Activated CD8-positive, alpha-beta T cell treated with anti-CD3 and anti-CD28 coated beads for 36 hours (primary cell): ENCODE results near the gene GAPDHS. TPM values are rescaled to one million over a fixed set of nuclear protein-coding genes. Genes with fewer than 3 reads are reported as not detected.
A peak's percentile ranks its signal among the peaks of the same experiment; 100 is the strongest.

Experiments
- ATAC-seq: fragments of 200-7000 bp; cut with Tn5 transposase; one replicate; pipeline ENCODE4 v1.10.0; 2021; ENCODE audit warnings: mild to moderate bottlenecking, moderate library complexity
- CTCF ChIA-PET: fragments of 350-600 bp; sonication (Branson Sonifier 250); formaldehyde crosslinking; loops from one replicate; lab custom pipeline; 2021; ENCODE audit warnings: antibody characterized with exemption; lab: Charles Lee
- POLR2A ChIA-PET: fragments of 350-600 bp; sonication (Branson Sonifier 250); formaldehyde crosslinking; loops from one replicate; lab custom pipeline; 2021; ENCODE audit warnings: antibody characterized with exemption; lab: Charles Lee
- DNase-seq: peaks from one replicate; pipeline ENCODE4 v3.0.0-alpha.2; 2020
- H3K27ac Mint-ChIP-seq: one replicate; pipeline ENCODE4 v1.8.0; 2021; ENCODE audit warnings: mild to moderate bottlenecking, mixed read lengths
- H3K27me3 Mint-ChIP-seq: one replicate; pipeline ENCODE4 v1.8.0; 2021; ENCODE audit warnings: mixed read lengths
- H3K36me3 Mint-ChIP-seq: one replicate; pipeline ENCODE4 v1.8.0; 2021; ENCODE audit warnings: low read depth, mixed read lengths
- H3K4me1 Mint-ChIP-seq: one replicate; pipeline ENCODE4 v1.8.0; 2021; ENCODE audit warnings: low read depth, mixed read lengths
- H3K4me3 Mint-ChIP-seq: one replicate; pipeline ENCODE4 v1.8.0; 2021; ENCODE audit warnings: mild to moderate bottlenecking, moderate library complexity, mixed read lengths
- H3K9me3 Mint-ChIP-seq: one replicate; pipeline ENCODE4 v1.8.0; 2021; ENCODE audit warnings: mixed read lengths
- CTCF ChIP-seq: fragments of 200-600 bp; IDR thresholded peaks from one replicate; pipeline ENCODE4 v1.8.0; 2022; ENCODE audit warnings: antibody characterized with exemption, mild to moderate bottlenecking
- intact Hi-C: fragments of 100-400 bp; cut with micrococcal nuclease; formaldehyde crosslinking; loops from one replicate; pipeline ENCODE4 v1.10.0; 2022
- total RNA-seq, 2 experiments: library from RNA; stranded (reverse); gene quantifications; one replicate each; pipeline ENCODE4 v1.2.3, GENCODE V29; 2021

Gene GAPDHS
- total RNA-seq, 2 experiments from 2014 or later, result not detected

DNA sequence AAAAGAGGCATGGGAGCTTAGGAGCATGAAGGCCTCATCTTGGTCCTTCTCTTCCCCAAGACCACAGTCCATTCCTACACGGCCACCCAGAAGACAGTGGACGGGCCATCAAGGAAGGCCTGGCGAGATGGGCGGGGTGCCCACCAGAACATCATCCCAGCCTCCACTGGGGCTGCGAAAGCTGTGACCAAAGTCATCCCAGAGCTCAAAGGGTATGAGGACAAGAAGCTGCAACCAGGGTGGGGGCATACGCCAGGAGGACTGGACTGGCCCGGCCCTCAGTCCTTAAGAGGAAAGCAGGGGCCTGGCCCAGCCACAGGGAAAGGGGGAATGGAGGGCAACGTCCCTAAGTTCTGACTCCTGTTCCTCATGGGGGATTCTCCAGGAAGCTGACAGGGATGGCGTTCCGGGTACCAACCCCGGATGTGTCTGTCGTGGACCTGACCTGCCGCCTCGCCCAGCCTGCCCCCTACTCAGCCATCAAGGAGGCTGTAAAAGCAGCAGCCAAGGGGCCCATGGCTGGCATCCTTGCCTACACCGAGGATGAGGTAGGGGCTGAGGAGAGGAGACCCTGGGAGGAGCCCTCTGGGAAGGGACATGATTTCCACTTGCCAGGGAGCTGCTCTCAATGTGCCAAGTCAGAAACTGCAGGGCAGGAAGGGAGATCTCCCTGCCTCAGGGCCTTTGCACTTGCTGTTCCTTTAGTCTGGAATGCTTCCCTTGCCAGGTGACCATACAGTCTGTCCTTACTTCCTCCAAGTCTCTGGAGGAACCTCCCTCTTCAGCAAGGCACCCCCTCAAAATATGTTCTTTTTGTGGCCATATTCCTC lies 10.2 kb downstream of the GAPDHS start:
- intact Hi-C loops, result no loop called here
- TF ChIP-seq CTCF, result no peak
- CTCF ChIA-PET, result interaction anchor here (0.7 to 1.2 kb wide), 2 partner anchors 34 to 48 kb away, joined by 3 read pairs; no protein-coding TSS in a partner anchor
- H3K9me3 Mint-ChIP-seq, result no peaks in the 10 kb centered on the region
- no peak overlapping the region for H3K27ac Mint-ChIP-seq
- H3K36me3 Mint-ChIP-seq, result peaks cover 36% of the 10 kb centered on the region
- no peaks in the 10 kb centered on the region for H3K27me3 Mint-ChIP-seq
- DNase-seq (no peak), ATAC-seq (no peak)
- POLR2A ChIA-PET, result interaction anchor here (2.1 kb wide), 1 partner anchor 9 kb away, joined by 7 read pairs; no protein-coding TSS in a partner anchor
- peaks cover 35% of the 10 kb centered on the region for H3K4me1 Mint-ChIP-seq
- H3K4me3 Mint-ChIP-seq, result peak overlapping the region; percentile 91

- peaks cover 43% of the 10 kb centered on the region for H3K4me1 Mint-ChIP-seq
- no peaks in the 10 kb centered on the region for H3K27me3 Mint-ChIP-seq
- no peak for TF ChIP-seq CTCF
- peak overlapping the region; percentile 90 for H3K27ac Mint-ChIP-seq
- intact Hi-C loops, result no loop called here
- H3K36me3 Mint-ChIP-seq, result peaks cover 41% of the 10 kb centered on the region
- H3K4me3 Mint-ChIP-seq, result peak overlapping the region; percentile 91
- ATAC-seq (no peak), DNase-seq (no peak)
- no peaks in the 10 kb centered on the region for H3K9me3 Mint-ChIP-seq
- POLR2A ChIA-PET, result interaction anchor here (2.1 kb wide), 1 partner anchor 10 kb away, joined by 7 read pairs; no protein-coding TSS in a partner anchor
- CTCF ChIA-PET, result interaction anchor here (0.7 to 1.2 kb wide), 2 partner anchors 35 to 49 kb away, joined by 3 read pairs; no protein-coding TSS in a partner anchor
These were observed 11.0 kb downstream of the GAPDHS start for GRCh38 chr19:35544110-35544802.

DNA sequence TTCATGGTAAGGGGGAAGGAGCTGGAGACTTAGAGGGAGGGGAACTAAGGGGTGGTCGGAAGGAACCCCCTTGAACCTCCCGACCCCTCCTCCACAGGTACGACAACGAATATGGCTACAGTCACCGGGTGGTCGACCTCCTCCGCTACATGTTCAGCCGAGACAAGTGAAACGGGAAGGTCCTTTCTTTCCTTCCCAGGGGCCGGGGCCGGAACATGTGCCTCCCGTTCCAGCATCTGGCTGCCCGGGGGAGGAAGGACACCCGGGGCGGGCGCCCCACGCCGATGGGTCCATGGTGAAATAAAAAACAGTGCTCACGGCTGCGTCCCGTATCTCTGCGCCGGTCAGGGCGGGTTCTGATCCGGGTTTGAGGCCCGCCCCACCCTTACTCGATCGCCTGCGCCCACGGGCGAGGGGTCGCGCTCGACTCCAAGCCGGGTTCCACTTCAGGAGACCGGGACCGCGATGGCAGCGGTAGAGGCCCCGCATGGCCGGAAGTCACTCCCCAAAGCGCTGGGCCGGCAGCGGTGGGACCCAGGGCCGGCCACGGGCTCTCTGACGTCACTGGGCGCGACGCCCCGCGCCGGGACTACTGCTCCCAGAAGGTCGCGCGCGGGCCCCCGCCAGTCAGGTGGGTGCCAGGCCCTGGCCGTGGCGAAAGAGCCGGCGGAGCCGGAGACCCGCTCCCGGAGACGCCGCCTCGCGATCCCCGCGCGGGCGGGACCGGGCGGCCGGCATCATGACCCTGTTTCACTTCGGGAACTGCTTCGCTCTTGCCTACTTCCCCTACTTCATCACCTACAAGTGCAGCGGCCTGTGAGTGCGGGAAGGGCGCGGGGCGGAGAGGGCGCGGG lies 12.0 kb downstream of the GAPDHS start, which contains the start of gene TMEM147:
TMEM147 (plus strand) TSS at position 626 of the 854 bp plus-strand sequence; CDS start at position 740, 114 bp downstream.
- ChIA-PET POLR2A (interaction anchor here (2.1 kb wide), 1 partner anchor 11 kb away, joined by 7 read pairs; no protein-coding TSS in a partner anchor), CTCF (interaction anchor here (1.2 kb wide), 1 partner anchor 36 kb away, joined by 3 read pairs; no protein-coding TSS in a partner anchor)
- intact Hi-C loops, result no loop called here

GRCh38 chr19:35545855-35546381 lies 12.7 kb downstream of the GAPDHS start:
- no peaks in the 10 kb centered on the region for H3K27me3 Mint-ChIP-seq
- peak; percentile 82 for ATAC-seq
- CTCF ChIA-PET, result no interaction called here

More for the DNA sequence above, 12.0 kb downstream of the GAPDHS start, which contains the start of gene TMEM147:
- Mint-ChIP-seq H3K27me3 (no peaks in the 10 kb centered on the region), H3K36me3 (peaks cover 42% of the 10 kb centered on the region), H3K9me3 (no peaks in the 10 kb centered on the region), H3K27ac (peak within 1 kb of the TSS; percentile 92), H3K4me3 (peak within 1 kb of the TSS; percentile 91), H3K4me1 (peaks cover 44% of the 10 kb centered on the region)
- peak; percentile 92 for DNase-seq
- peak; percentile 79 for ATAC-seq
- TF ChIP-seq CTCF, result no peak

More at GRCh38 chr19:35545855-35546381, 12.7 kb downstream of the GAPDHS start:
- Mint-ChIP-seq H3K36me3 (peaks cover 43% of the 10 kb centered on the region), H3K4me3 (peak overlapping the region; percentile 91), H3K27ac (peak overlapping the region; percentile 92), H3K4me1 (peaks cover 44% of the 10 kb centered on the region), H3K9me3 (no peaks in the 10 kb centered on the region)
- intact Hi-C loops, result no loop called here
- no peak for TF ChIP-seq CTCF
- DNase-seq, result peak; percentile 83
- POLR2A ChIA-PET, result no interaction called here
